ENCODE measurements around the gene TRIM42.

DNA sequence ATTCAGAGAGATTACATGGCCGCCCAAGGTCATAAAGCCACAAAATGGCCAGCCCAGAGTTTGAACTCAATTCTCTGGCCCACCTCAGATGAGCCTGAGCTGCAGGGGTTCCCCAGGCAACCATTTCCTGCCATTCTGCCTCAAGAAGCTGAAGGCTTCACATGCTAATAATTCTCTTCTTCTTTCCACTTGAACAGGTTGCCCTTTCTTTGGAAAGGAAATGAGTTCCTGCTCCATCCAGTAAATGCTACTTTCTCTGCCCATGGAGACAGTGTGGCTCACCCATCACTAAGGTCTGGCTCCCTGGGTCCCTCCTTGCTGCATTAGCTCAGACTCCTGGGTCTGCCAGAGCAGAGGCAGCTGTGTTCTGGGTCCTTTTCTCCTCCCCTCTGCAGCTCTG is 48.2 kb downstream of the TRIM42 start:
- TF ChIP-seq, protein P1, sequence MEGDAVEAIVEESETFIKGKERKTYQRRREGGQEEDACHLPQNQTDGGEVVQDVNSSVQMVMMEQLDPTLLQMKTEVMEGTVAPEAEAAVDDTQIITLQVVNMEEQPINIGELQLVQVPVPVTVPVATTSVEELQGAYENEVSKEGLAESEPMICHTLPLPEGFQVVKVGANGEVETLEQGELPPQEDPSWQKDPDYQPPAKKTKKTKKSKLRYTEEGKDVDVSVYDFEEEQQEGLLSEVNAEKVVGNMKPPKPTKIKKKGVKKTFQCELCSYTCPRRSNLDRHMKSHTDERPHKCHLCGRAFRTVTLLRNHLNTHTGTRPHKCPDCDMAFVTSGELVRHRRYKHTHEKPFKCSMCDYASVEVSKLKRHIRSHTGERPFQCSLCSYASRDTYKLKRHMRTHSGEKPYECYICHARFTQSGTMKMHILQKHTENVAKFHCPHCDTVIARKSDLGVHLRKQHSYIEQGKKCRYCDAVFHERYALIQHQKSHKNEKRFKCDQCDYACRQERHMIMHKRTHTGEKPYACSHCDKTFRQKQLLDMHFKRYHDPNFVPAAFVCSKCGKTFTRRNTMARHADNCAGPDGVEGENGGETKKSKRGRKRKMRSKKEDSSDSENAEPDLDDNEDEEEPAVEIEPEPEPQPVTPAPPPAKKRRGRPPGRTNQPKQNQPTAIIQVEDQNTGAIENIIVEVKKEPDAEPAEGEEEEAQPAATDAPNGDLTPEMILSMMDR (IDR thresholded peaks at IDR 0.05), result no peak
- TF ChIP-seq, protein P2, sequence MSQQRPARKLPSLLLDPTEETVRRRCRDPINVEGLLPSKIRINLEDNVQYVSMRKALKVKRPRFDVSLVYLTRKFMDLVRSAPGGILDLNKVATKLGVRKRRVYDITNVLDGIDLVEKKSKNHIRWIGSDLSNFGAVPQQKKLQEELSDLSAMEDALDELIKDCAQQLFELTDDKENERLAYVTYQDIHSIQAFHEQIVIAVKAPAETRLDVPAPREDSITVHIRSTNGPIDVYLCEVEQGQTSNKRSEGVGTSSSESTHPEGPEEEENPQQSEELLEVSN (IDR thresholded peaks at IDR 0.05; ENCODE audit: borderline replicate concordance, low read depth), result no peak
- TF ChIP-seq MAFK (IDR thresholded peaks at IDR 0.05; ENCODE audit: partially characterized antibody) (no peak), SREBF2 (IDR thresholded peaks at IDR 0.05) (no peak), POLR2A (IDR thresholded peaks at IDR 0.05; ENCODE audit: low read length) (no peak), EP300 (IDR thresholded peaks at IDR 0.05) (no peak)
- TF ChIP-seq, protein P3, sequence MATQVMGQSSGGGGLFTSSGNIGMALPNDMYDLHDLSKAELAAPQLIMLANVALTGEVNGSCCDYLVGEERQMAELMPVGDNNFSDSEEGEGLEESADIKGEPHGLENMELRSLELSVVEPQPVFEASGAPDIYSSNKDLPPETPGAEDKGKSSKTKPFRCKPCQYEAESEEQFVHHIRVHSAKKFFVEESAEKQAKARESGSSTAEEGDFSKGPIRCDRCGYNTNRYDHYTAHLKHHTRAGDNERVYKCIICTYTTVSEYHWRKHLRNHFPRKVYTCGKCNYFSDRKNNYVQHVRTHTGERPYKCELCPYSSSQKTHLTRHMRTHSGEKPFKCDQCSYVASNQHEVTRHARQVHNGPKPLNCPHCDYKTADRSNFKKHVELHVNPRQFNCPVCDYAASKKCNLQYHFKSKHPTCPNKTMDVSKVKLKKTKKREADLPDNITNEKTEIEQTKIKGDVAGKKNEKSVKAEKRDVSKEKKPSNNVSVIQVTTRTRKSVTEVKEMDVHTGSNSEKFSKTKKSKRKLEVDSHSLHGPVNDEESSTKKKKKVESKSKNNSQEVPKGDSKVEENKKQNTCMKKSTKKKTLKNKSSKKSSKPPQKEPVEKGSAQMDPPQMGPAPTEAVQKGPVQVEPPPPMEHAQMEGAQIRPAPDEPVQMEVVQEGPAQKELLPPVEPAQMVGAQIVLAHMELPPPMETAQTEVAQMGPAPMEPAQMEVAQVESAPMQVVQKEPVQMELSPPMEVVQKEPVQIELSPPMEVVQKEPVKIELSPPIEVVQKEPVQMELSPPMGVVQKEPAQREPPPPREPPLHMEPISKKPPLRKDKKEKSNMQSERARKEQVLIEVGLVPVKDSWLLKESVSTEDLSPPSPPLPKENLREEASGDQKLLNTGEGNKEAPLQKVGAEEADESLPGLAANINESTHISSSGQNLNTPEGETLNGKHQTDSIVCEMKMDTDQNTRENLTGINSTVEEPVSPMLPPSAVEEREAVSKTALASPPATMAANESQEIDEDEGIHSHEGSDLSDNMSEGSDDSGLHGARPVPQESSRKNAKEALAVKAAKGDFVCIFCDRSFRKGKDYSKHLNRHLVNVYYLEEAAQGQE (IDR thresholded peaks at IDR 0.05), result no peak
- TF ChIP-seq, protein P4, sequence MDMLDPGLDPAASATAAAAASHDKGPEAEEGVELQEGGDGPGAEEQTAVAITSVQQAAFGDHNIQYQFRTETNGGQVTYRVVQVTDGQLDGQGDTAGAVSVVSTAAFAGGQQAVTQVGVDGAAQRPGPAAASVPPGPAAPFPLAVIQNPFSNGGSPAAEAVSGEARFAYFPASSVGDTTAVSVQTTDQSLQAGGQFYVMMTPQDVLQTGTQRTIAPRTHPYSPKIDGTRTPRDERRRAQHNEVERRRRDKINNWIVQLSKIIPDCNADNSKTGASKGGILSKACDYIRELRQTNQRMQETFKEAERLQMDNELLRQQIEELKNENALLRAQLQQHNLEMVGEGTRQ (IDR thresholded peaks at IDR 0.05), result no peak
